Fibroblast of the aortic adventitia (primary cell): ENCODE data around the gene MYF6. TPM values are rescaled to one million over a fixed set of nuclear protein-coding genes. Genes with fewer than 3 reads are reported as not detected.

Source experiments
- DNase-seq: peaks from one replicate; pipeline ENCODE4 v3.0.0-alpha.2; 2010; ENCODE audit warnings: low read depth
- H3K4me3 ChIP-seq: 2 replicates; pipeline ENCODE4 v1.5.1; 2011; ENCODE audit warnings: low read depth, mild to moderate bottlenecking, control low read depth, low read length, moderate library complexity
- CTCF ChIP-seq: IDR thresholded peaks from 2 replicates; pipeline ENCODE4 v1.5.1; 2011; ENCODE audit warnings: mild to moderate bottlenecking, low read length, control low read depth, inconsistent platforms; ENCODE audit not compliant: insufficient read depth
- total RNA-seq: library from RNA; depleted of rRNA; stranded (reverse); fragments of >200 nt; gene quantifications from 2 replicates; pipeline ENCODE4 v1.2.3, GENCODE V29; 2012; ENCODE audit warnings: low replicate concordance

The MYF6 gene
- total RNA-seq, 1 donor = not detected

- DNase-seq = no peak
- no peak for TF ChIP-seq CTCF
- no peak overlapping the region for H3K4me3 ChIP-seq
Observed at GRCh38 chr12:80679346-80680131, 27.9 kb upstream of the MYF6 start.

DNA sequence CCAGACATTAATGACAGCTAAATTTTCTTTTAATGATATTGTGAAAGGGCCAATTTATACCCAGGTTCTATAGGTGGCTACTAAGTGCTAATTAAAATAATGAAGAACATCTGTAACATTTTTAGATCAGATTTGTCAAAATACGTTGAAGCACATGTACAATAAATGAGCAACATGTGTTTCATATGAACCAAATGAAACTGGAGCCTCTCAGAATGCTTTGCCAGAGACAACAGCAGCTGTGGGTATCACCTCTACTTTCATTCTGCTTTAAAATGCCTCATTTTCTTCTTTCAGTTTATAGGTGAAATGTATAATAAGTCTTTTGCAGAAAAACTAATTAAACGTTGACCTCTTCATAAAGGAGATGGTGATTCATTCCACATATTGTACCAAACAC is 26.1 kb upstream of the MYF6 start:
- no peak overlapping the region for H3K4me3 ChIP-seq
- no peak for DNase-seq
- TF ChIP-seq CTCF = no peak

GRCh38 chr12:80681786-80682185 is 25.6 kb upstream of the MYF6 start:
- DNase-seq = no peak
- TF ChIP-seq CTCF = no peak
- H3K4me3 ChIP-seq = no peak overlapping the region

- H3K4me3 ChIP-seq = no peak overlapping the region
- DNase-seq = no peak
- no peak for TF ChIP-seq CTCF
Observed at GRCh38 chr12:80684077-80684495, 23.3 kb upstream of the MYF6 start.

DNA sequence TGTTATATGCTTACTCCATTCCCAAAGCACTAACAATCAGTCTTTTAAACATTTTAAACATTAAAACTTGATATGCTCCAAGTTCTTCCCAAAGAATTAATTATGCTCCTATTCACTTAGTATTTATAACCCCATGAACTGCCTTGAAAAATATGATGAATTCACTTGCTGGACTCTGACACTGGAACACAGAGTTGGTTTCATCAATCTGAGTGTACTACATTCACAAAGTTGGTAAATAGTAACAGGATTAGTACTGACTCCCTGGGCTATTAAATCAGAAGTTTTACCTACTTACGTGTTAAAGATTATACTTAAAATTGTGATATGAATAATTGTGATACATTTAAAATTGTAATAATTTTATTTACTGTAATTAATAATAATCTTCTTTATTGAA is 17.3 kb upstream of the MYF6 start:
- no peak for DNase-seq
- H3K4me3 ChIP-seq = no peak overlapping the region
- no peak for TF ChIP-seq CTCF

DNA sequence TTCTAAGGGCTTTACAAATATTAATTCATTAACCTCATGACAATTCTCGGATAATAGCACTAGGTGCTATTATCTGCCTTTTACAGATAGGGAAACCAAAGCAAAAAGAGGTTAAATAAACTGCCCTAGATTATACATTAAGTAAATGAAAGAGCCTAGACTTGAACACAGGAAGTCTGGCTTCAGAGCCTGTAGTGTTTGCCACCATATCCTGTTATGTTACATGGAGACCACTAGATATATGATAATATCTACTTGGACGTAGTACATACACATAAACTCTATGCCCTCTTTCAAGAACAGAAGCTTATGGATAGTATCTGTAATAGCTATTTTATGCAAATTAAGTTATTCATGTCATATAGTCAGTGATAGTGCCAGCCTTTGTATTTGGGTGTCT is 16.9 kb upstream of the MYF6 start:
- DNase-seq = no peak
- no peak overlapping the region for H3K4me3 ChIP-seq
- TF ChIP-seq CTCF = no peak

- no peak overlapping the region for H3K4me3 ChIP-seq
- no peak for DNase-seq
- TF ChIP-seq CTCF = no peak
Observed at GRCh38 chr12:80692114-80692513, 15.3 kb upstream of the MYF6 start.
